SK-N-SH (cell line): Measurements from ENCODE around the gene TXNDC2. TPM values are rescaled to one million over a fixed set of nuclear protein-coding genes. Genes with fewer than 3 reads are reported as not detected.
"Not testable (repeated sequence)": the region's sequence is repeated elsewhere in the genome, so short reads cannot be mapped to it uniquely, and the experiment has no call there.

Experiments
- CTCF ChIA-PET: fragments of 300-600, 350-600 bp; formaldehyde crosslinking; extraction: SDS; loops from one replicate; lab custom pipeline; 2021; lab: Yijun Ruan, JAX
- POLR2A ChIA-PET: fragments of 350-600 bp; sonication (Branson Sonifier 250); formaldehyde crosslinking; extraction: SDS; loops from one replicate; lab custom pipeline; 2020; ENCODE audit warnings: antibody characterized with exemption, inconsistent platforms; lab: Yijun Ruan, JAX
- DNase-seq: peaks from one replicate; pipeline ENCODE4 v3.0.0; 2012
- H2AFZ ChIP-seq: fragments of 200-600 bp; sonication (generic); 2 replicates; pipeline ENCODE4 v1.8.1; 2016; ENCODE audit warnings: antibody characterized with exemption, mild to moderate bottlenecking, low read depth
- H3F3A ChIP-seq: fragments of 200-600 bp; sonication (generic); replicated peaks from 2 replicates; pipeline ENCODE3; 2016; ENCODE audit warnings: antibody characterized with exemption, mild to moderate bottlenecking; ENCODE audit not compliant: insufficient read depth
- H3K27ac ChIP-seq, 2 experiments: fragments of 200-500 bp in 1 of 2; fragments of 200-600 bp in 1 of 2; sonication (Bioruptor generic) in 1 of 2; sonication (generic), shearing (Covaris generic) in 1 of 2; 2 replicates each; pipeline versions ENCODE4 v1.5.1 to v1.6.1; 2014 to 2016; ENCODE audit warnings: low read depth in 2 of 2, inconsistent platforms in 1 of 2, low read length in 1 of 2, mild to moderate bottlenecking in 1 of 2, mixed read lengths in 1 of 2
- H3K27me3 ChIP-seq: fragments of 200-600 bp; sonication (generic), shearing (Covaris generic); 2 replicates; pipeline ENCODE4 v1.6.1; 2016; ENCODE audit warnings: mixed run types; ENCODE audit not compliant: insufficient read depth
- H3K36me3 ChIP-seq, 2 experiments: fragments of 200-500 bp in 1 of 2; fragments of 200-600 bp in 1 of 2; sonication (Bioruptor generic) in 1 of 2; sonication (generic) in 1 of 2; replicated peaks in 1 of 2; 2 replicates each; pipeline versions ENCODE3 to v1.5.1; 2014 to 2016; ENCODE audit warnings: low read length in 1 of 2, mild to moderate bottlenecking in 1 of 2; ENCODE audit not compliant: insufficient read depth in 2 of 2, control insufficient read depth in 1 of 2
- H3K4me1 ChIP-seq, 2 experiments: fragments of 200-500 bp in 1 of 2; fragments of 200-600 bp in 1 of 2; sonication (Bioruptor generic) in 1 of 2; sonication (generic), shearing (Covaris generic) in 1 of 2; 2 replicates each; pipeline versions ENCODE4 v1.5.1 to v1.6.1; 2014 to 2016; ENCODE audit warnings: low read depth in 1 of 2, low read length in 1 of 2, mixed run types in 1 of 2; ENCODE audit not compliant: insufficient read depth in 2 of 2, control insufficient read depth in 1 of 2
- H3K4me2 ChIP-seq: fragments of 200-600 bp; sonication (generic), shearing (Covaris generic); 2 replicates; pipeline ENCODE4 v1.6.1; 2017; ENCODE audit warnings: mixed run types
- H3K4me3 ChIP-seq, 2 experiments: fragments of 200-500 bp in 1 of 2; fragments of 200-600 bp in 1 of 2; sonication (Bioruptor generic) in 1 of 2; sonication (generic), shearing (Covaris generic) in 1 of 2; 2 replicates each; pipeline versions ENCODE4 v1.5.1 to v1.8.1; 2014 to 2016; ENCODE audit warnings: low read depth in 2 of 2, inconsistent platforms in 1 of 2, low read length in 1 of 2, mild to moderate bottlenecking in 1 of 2, mixed read lengths in 1 of 2, moderate library complexity in 1 of 2
- H3K79me2 ChIP-seq: fragments of 200-600 bp; sonication (generic); 2 replicates; pipeline ENCODE4 v1.8.1; 2017; ENCODE audit warnings: mild to moderate bottlenecking; ENCODE audit not compliant: insufficient read depth
- H3K9ac ChIP-seq: fragments of 200-600 bp; sonication (generic); 2 replicates; pipeline ENCODE4 v1.6.1; 2017; ENCODE audit warnings: mixed run types
- H3K9me2 ChIP-seq: fragments of 200-600 bp; sonication (generic); 2 replicates; pipeline ENCODE4 v1.6.1; 2017; ENCODE audit warnings: mixed run types
- H3K9me3 ChIP-seq: fragments of 200-600 bp; sonication (generic); 2 replicates; pipeline ENCODE4 v1.6.1; 2017; ENCODE audit warnings: mixed run types, mild to moderate bottlenecking, moderate library complexity
- H4K20me1 ChIP-seq: fragments of 200-600 bp; sonication (generic); 2 replicates; pipeline ENCODE4 v1.6.1; 2017; ENCODE audit warnings: mild to moderate bottlenecking, mixed run types; ENCODE audit not compliant: insufficient read depth
- EP300 ChIP-seq, 2 experiments: IDR thresholded peaks; 2 replicates each; pipeline versions ENCODE4 v1.4.0 to v1.6.1; 2012; ENCODE audit warnings: borderline replicate concordance in 1 of 2, low read depth in 1 of 2, low read length in 1 of 2
- FOXJ3 ChIP-seq: sonication (generic); formaldehyde crosslinking; IDR thresholded peaks from 2 replicates; pipeline ENCODE4 v1.5.1; 2020; ENCODE audit warnings: mild to moderate bottlenecking, missing genetic modification reagents
- MXI1 ChIP-seq: IDR thresholded peaks from 2 replicates; pipeline ENCODE4 v1.6.1; 2012; ENCODE audit warnings: mild to moderate bottlenecking, low read depth, low read length, improper control_type of control experiment
- NFIC ChIP-seq: IDR thresholded peaks from 2 replicates; pipeline ENCODE4 v1.4.0; 2012; ENCODE audit warnings: borderline replicate concordance
- POLR2AphosphoS5 ChIP-seq: IDR thresholded peaks from 2 replicates; pipeline ENCODE4 v1.6.1; 2012; ENCODE audit warnings: low read depth, low read length
- RAD21 ChIP-seq: IDR thresholded peaks from 2 replicates; pipeline ENCODE4 v1.6.1; 2012; ENCODE audit warnings: mild to moderate bottlenecking, low read length
- REST ChIP-seq: IDR thresholded peaks from 2 replicates; pipeline ENCODE4 v1.6.1; 2012; ENCODE audit warnings: mild to moderate bottlenecking, low read depth, low read length, moderate library complexity
- RFX5 ChIP-seq: IDR thresholded peaks from 2 replicates; pipeline ENCODE4 v1.6.1; 2012; ENCODE audit warnings: mild to moderate bottlenecking, improper control_type of control experiment, low read length
- RXRA ChIP-seq: IDR thresholded peaks from 2 replicates; pipeline ENCODE4 v1.4.0; 2012; ENCODE audit warnings: low read depth, mild to moderate bottlenecking, borderline replicate concordance
- SIN3A ChIP-seq: IDR thresholded peaks from 2 replicates; pipeline ENCODE4 v1.6.1; 2012; ENCODE audit warnings: low read depth, mild to moderate bottlenecking, low read length, moderate library complexity, borderline replicate concordance
- TAF1 ChIP-seq: IDR thresholded peaks from 2 replicates; pipeline ENCODE4 v1.6.1; 2012; ENCODE audit warnings: low read depth, mild to moderate bottlenecking, low read length, moderate library complexity, borderline replicate concordance
- TCF12 ChIP-seq: IDR thresholded peaks from 2 replicates; pipeline ENCODE4 v1.4.0; 2012
- TEAD4 ChIP-seq: IDR thresholded peaks from 2 replicates; pipeline ENCODE4 v1.4.0; 2012; ENCODE audit warnings: mild to moderate bottlenecking, borderline replicate concordance; ENCODE audit not compliant: insufficient read depth
- WGBS: methylation state at CpG from one replicate; pipeline ENCODE4 v1.1.6; 2017; ENCODE audit warnings: low lambda C conversion rate; 5-methylcytosine and 5-hydroxymethylcytosine counted together
- polyA plus RNA-seq, 3 experiments: library from polyadenylated mRNA; depleted of rRNA; stranded (reverse); fragments of >200 nt; gene quantifications; 2 replicates each; pipeline ENCODE4 v1.2.3, GENCODE V29; 2012
- TF ChIP-seq, protein P1 (sequence below): fragments of 150-350 bp; IDR thresholded peaks from 2 replicates; pipeline ENCODE4 v1.6.1; 2016; ENCODE audit warnings: mild to moderate bottlenecking, low read depth, low read length
- TF ChIP-seq, protein P2 (sequence below): IDR thresholded peaks from 2 replicates; pipeline ENCODE4 v1.4.0; 2012; ENCODE audit warnings: low read depth, borderline replicate concordance

The TXNDC2 gene
- polyA plus RNA-seq, 1 of the 3 experiments (the other 2 are of a cell fraction): 0.07 TPM

GRCh38 chr18:9911226-9911625 is 25.5 kb downstream of the TXNDC2 start:
- Histone ChIP-seq H4K20me1 (peaks cover 16% of the 10 kb centered on the region), H2AFZ (no peak overlapping the region), H3K36me3 (no peaks in the 10 kb centered on the region), H3K27me3 (no peaks in the 10 kb centered on the region), H3K9ac (no peak overlapping the region), H3K9me2 (no peaks in the 10 kb centered on the region), H3K4me1 (peaks cover 4 to 8% of the 10 kb centered on the region in 2 experiments; a peak in 3 of 4 replicates), H3K4me3 (no peak overlapping the region), H3K9me3 (no peaks in the 10 kb centered on the region), H3K4me2 (no peak overlapping the region), H3K27ac (no peak overlapping the region), H3K79me2 (peaks cover 21% of the 10 kb centered on the region), H3F3A (peaks cover 8% of the 10 kb centered on the region)
- POLR2A ChIA-PET: no interaction called here
- WGBS: 87% methylated on average over 5 of the region's 5 CpGs
- CTCF ChIA-PET: interaction anchor here (1.2 kb wide), 1 partner anchor 299 kb away, joined by 3 read pairs; no protein-coding TSS in a partner anchor
- TF ChIP-seq MXI1: no peak
- TF ChIP-seq TCF12: no peak
- TF ChIP-seq, protein P1, sequence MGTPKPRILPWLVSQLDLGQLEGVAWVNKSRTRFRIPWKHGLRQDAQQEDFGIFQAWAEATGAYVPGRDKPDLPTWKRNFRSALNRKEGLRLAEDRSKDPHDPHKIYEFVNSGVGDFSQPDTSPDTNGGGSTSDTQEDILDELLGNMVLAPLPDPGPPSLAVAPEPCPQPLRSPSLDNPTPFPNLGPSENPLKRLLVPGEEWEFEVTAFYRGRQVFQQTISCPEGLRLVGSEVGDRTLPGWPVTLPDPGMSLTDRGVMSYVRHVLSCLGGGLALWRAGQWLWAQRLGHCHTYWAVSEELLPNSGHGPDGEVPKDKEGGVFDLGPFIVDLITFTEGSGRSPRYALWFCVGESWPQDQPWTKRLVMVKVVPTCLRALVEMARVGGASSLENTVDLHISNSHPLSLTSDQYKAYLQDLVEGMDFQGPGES: no peak
- TF ChIP-seq REST: no peak
- no peak for TF ChIP-seq SIN3A
- TF ChIP-seq RAD21: no peak
- no peak for TF ChIP-seq TEAD4
- no peak for TF ChIP-seq RXRA
- TF ChIP-seq POLR2AphosphoS5: no peak
- TF ChIP-seq FOXJ3 (CRISPR knock-in tag): no peak
- TF ChIP-seq RFX5: no peak
- no peak for TF ChIP-seq EP300 (IDR thresholded peaks at IDR 0.05; ENCODE audit: borderline replicate concordance in 1 of 2, low read depth in 1 of 2, low read length in 1 of 2)
- no peak for TF ChIP-seq NFIC
- TF ChIP-seq TAF1: no peak
- TF ChIP-seq, protein P2, sequence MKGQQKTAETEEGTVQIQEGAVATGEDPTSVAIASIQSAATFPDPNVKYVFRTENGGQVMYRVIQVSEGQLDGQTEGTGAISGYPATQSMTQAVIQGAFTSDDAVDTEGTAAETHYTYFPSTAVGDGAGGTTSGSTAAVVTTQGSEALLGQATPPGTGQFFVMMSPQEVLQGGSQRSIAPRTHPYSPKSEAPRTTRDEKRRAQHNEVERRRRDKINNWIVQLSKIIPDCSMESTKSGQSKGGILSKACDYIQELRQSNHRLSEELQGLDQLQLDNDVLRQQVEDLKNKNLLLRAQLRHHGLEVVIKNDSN: no peak
- DNase-seq: no peak

GRCh38 chr18:9912285-9912684 is 26.5 kb downstream of the TXNDC2 start:
- peak overlapping the region; percentile 93; the same call in 1 of the 2 replicates for H2AFZ ChIP-seq
- H3K4me2 ChIP-seq, H3K27me3 ChIP-seq, H3K9me2 ChIP-seq, H3K36me3 ChIP-seq, H3K4me3 ChIP-seq, DNase-seq, H3K9ac ChIP-seq, H3K9me3 ChIP-seq, POLR2A ChIA-PET: not testable (repeated sequence)
- H3F3A ChIP-seq: peaks cover 11% of the 10 kb centered on the region
- H4K20me1 ChIP-seq: peaks cover 27% of the 10 kb centered on the region
- peaks cover 32% of the 10 kb centered on the region for H3K79me2 ChIP-seq
- peaks cover 8 to 10% of the 10 kb centered on the region in 2 experiments; a peak in 3 of 4 replicates for H3K4me1 ChIP-seq
- 87% methylated on average over 1 of the region's 1 CpG for WGBS
- CTCF ChIA-PET: interaction anchor here (0.7 to 1.2 kb wide), 2 partner anchors 300 to 1357 kb away, joined by 3 read pairs; no protein-coding TSS in a partner anchor
- H3K27ac ChIP-seq: peak overlapping the region in 1 of 2 experiments; percentile 90; a peak in 1 of 4 replicates
